Measurements from ENCODE around the gene MAP3K3. TPM values are rescaled to one million over a fixed set of nuclear protein-coding genes. Genes with fewer than 3 reads are reported as not detected.

MAP3K3 gene
- total RNA-seq, 1 donor from 2014 or later: 54.6 TPM

DNA sequence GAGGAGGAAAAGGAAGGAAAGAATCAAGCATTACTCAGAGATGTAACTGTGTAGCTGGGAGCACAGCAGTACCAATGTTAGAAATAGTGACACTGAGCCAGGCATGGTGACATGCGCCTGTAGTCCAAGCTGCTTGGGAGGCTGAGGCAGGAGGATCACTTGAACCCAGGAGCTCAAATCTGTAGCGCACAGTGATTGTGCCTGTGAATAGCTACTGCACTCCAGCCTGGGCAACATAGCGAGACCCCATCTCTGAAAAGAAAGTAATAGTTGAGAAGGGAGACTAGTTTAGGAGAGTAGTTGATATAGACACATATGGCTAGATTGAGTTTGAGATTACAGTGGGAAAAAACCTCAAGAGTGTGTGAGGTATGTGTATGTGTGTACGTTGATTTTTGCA lies 17.8 kb downstream of the MAP3K3 start:
- no peak overlapping the region for H3K4me3 Mint-ChIP-seq (ENCODE audit: unreplicated experiment)
- TF ChIP-seq CTCF (IDR thresholded peaks at IDR 0.05; ENCODE audit: partially characterized antibody, unreplicated experiment): no peak
- no peaks in the 10 kb centered on the region for H3K9me3 Mint-ChIP-seq (ENCODE audit: unreplicated experiment)
- no peaks in the 10 kb centered on the region for H3K36me3 Mint-ChIP-seq (ENCODE audit: unreplicated experiment)
- no peak for DNase-seq
- H3K4me1 Mint-ChIP-seq (ENCODE audit: low read depth, unreplicated experiment): peaks cover 2% of the 10 kb centered on the region
- peaks cover 2% of the 10 kb centered on the region for H3K27me3 Mint-ChIP-seq (ENCODE audit: unreplicated experiment)
- no peak overlapping the region for H3K27ac Mint-ChIP-seq (ENCODE audit: unreplicated experiment)

DNA sequence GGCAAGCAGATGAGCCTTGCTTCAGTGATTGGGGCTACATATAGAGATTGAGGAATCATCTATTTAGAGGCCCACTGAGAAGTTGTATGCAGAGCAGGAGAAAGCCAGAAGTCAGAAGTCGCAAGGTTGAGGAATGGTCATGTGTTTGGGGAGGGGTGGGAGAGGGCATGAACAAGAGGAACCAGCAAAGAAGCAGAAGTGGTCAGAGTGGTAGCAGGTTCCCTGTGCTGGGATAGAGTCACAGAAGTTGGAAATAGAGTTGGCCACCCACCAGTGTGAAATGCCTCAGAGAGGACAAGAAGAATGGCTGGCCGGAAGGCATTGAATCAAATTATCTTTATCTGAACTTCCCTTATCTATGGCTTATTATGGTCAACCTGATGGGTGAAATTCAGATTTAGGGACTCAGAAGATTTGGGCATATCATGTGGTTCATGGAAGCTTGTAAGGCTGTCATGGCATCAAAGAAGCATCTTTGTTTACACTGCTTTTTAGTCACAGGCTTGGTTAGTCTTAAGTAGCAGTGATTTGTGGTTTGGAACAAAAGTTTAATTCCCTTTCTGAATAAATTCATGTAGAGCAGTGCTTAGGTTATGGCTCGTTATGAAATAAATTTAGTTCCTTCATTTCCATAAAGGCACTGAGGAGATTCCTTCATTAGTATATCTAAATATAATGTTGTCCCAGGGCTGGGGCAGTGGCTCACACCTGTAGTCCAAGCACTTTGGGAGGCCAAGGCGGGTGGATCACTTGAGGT lies 19.7 kb downstream of the MAP3K3 start:
- no peak overlapping the region for H3K27ac Mint-ChIP-seq (ENCODE audit: unreplicated experiment)

DNA sequence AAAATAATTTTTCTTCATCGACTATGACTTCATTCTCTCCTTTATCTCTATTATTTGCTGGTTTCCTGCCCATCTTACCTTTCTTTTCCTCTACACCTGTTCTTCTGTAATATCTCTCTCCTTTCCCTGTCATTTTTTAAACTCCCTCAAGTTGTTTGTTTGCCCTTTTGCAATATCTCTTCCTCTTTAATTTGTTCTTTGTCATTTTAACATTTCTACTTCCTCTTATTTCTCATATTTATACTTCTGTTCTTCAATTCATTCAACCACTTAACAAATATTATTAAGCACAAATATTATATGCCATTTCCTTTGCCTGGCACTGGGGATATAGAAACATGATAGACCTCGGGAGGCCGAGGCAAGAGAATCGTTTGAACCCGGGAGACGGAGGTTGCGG lies 22.6 kb downstream of the MAP3K3 start:
- Mint-ChIP-seq H3K27me3 (ENCODE audit: unreplicated experiment) (no peaks in the 10 kb centered on the region), H3K27ac (ENCODE audit: unreplicated experiment) (no peak overlapping the region), H3K4me1 (ENCODE audit: low read depth, unreplicated experiment) (no peaks in the 10 kb centered on the region), H3K4me3 (ENCODE audit: unreplicated experiment) (no peak overlapping the region), H3K9me3 (ENCODE audit: unreplicated experiment) (no peaks in the 10 kb centered on the region), H3K36me3 (ENCODE audit: unreplicated experiment) (peaks cover 3% of the 10 kb centered on the region)
- no peak for TF ChIP-seq CTCF (IDR thresholded peaks at IDR 0.05; ENCODE audit: partially characterized antibody, unreplicated experiment)
- no peak for DNase-seq

More for the DNA sequence above, 19.7 kb downstream of the MAP3K3 start:
- Mint-ChIP-seq H3K4me1 (ENCODE audit: low read depth, unreplicated experiment) (no peaks in the 10 kb centered on the region), H3K36me3 (ENCODE audit: unreplicated experiment) (no peaks in the 10 kb centered on the region), H3K4me3 (ENCODE audit: unreplicated experiment) (no peak overlapping the region), H3K9me3 (ENCODE audit: unreplicated experiment) (no peaks in the 10 kb centered on the region), H3K27me3 (ENCODE audit: unreplicated experiment) (no peaks in the 10 kb centered on the region)
- DNase-seq: no peak
- no peak for TF ChIP-seq CTCF (IDR thresholded peaks at IDR 0.05; ENCODE audit: partially characterized antibody, unreplicated experiment)

GRCh38 chr17:63645775-63646487 lies 23.7 kb downstream of the MAP3K3 start:
- no peak for DNase-seq
- Mint-ChIP-seq H3K36me3 (ENCODE audit: unreplicated experiment) (peaks cover 4% of the 10 kb centered on the region), H3K27me3 (ENCODE audit: unreplicated experiment) (no peaks in the 10 kb centered on the region), H3K4me1 (ENCODE audit: low read depth, unreplicated experiment) (no peaks in the 10 kb centered on the region), H3K27ac (ENCODE audit: unreplicated experiment) (no peak overlapping the region), H3K9me3 (ENCODE audit: unreplicated experiment) (no peaks in the 10 kb centered on the region), H3K4me3 (ENCODE audit: unreplicated experiment) (no peak overlapping the region)
- TF ChIP-seq CTCF (IDR thresholded peaks at IDR 0.05; ENCODE audit: partially characterized antibody, unreplicated experiment): no peak

GRCh38 chr17:63646488-63646806 lies 24.2 kb downstream of the MAP3K3 start:
- Mint-ChIP-seq H3K27ac (ENCODE audit: unreplicated experiment) (no peak overlapping the region), H3K4me1 (ENCODE audit: low read depth, unreplicated experiment) (no peaks in the 10 kb centered on the region)

More at GRCh38 chr17:63646488-63646806, 24.2 kb downstream of the MAP3K3 start:
- no peak for TF ChIP-seq CTCF (IDR thresholded peaks at IDR 0.05; ENCODE audit: partially characterized antibody, unreplicated experiment)
- Mint-ChIP-seq H3K36me3 (ENCODE audit: unreplicated experiment) (peaks cover 4% of the 10 kb centered on the region), H3K27me3 (ENCODE audit: unreplicated experiment) (no peaks in the 10 kb centered on the region), H3K4me3 (ENCODE audit: unreplicated experiment) (no peak overlapping the region), H3K9me3 (ENCODE audit: unreplicated experiment) (no peaks in the 10 kb centered on the region)
- no peak for DNase-seq
